Measurements from ENCODE around the gene HFM1.
"Not testable (repeated sequence)": the region's sequence is repeated elsewhere in the genome, so short reads cannot be mapped to it uniquely, and the experiment has no call there.

The HFM1 gene

GRCh38 chr1:91404151-91405012, at the start of gene HFM1:
HFM1 (minus strand) TSS chr1:91404837; CDS start chr1:91401082, 3,755 bp downstream.
- DNase-seq (ENCODE audit: low read depth in 2 of 2), result peak in 1 of 2 donors; percentile 29

- DNase-seq (ENCODE audit: low read depth in 2 of 2), result no peak
These were observed 49.5 kb upstream of the HFM1 start for GRCh38 chr1:91454136-91454535.

GRCh38 chr1:91450260-91450659, 45.6 kb upstream of the HFM1 start:
- no peak for DNase-seq (ENCODE audit: low read depth in 2 of 2)

GRCh38 chr1:91447782-91448181, 43.1 kb upstream of the HFM1 start:
- not testable (repeated sequence) for DNase-seq (ENCODE audit: low read depth in 2 of 2)

GRCh38 chr1:91441980-91442379, 37.3 kb upstream of the HFM1 start:
- not testable (repeated sequence) for DNase-seq (ENCODE audit: low read depth in 2 of 2)

- no peak for DNase-seq (ENCODE audit: low read depth in 2 of 2)
These were observed 36.2 kb upstream of the HFM1 start for GRCh38 chr1:91440847-91441246.

GRCh38 chr1:91439016-91439415, 34.4 kb upstream of the HFM1 start:
- no peak for DNase-seq (ENCODE audit: low read depth in 2 of 2)

- DNase-seq (ENCODE audit: low read depth in 2 of 2), result no peak
These were observed 23.7 kb upstream of the HFM1 start for GRCh38 chr1:91428182-91428798.

- DNase-seq (ENCODE audit: low read depth in 2 of 2), result no peak
These were observed 23.1 kb upstream of the HFM1 start for GRCh38 chr1:91427741-91428140.

GRCh38 chr1:91422523-91422922, 17.9 kb upstream of the HFM1 start:
- not testable (repeated sequence) for DNase-seq (ENCODE audit: low read depth in 2 of 2)

GRCh38 chr1:91412371-91412770, 7.7 kb upstream of the HFM1 start:
- DNase-seq (ENCODE audit: low read depth in 2 of 2), result no peak

GRCh38 chr1:91406773-91407389, 2.2 kb upstream of the HFM1 start:
- no peak for DNase-seq (ENCODE audit: low read depth in 2 of 2)

- no peak for DNase-seq (ENCODE audit: low read depth in 2 of 2)
These were observed 2.6 kb downstream of the HFM1 start for GRCh38 chr1:91402023-91402422.

- DNase-seq (ENCODE audit: low read depth in 2 of 2), result no peak
These were observed 4.4 kb downstream of the HFM1 start for GRCh38 chr1:91400133-91400725.

GRCh38 chr1:91398291-91398690, 6.3 kb downstream of the HFM1 start:
- no peak for DNase-seq (ENCODE audit: low read depth in 2 of 2)

- no peak for DNase-seq (ENCODE audit: low read depth in 2 of 2)
These were observed 7.0 kb downstream of the HFM1 start for GRCh38 chr1:91397605-91398004.

- no peak for DNase-seq (ENCODE audit: low read depth in 2 of 2)
These were observed 11.6 kb downstream of the HFM1 start for GRCh38 chr1:91393042-91393441.

- DNase-seq (ENCODE audit: low read depth in 2 of 2), result no peak
These were observed 18.5 kb downstream of the HFM1 start for GRCh38 chr1:91386109-91386508.

- DNase-seq (ENCODE audit: low read depth in 2 of 2), result no peak
These were observed 21.2 kb downstream of the HFM1 start for GRCh38 chr1:91383456-91383855.

GRCh38 chr1:91381844-91382243, 22.8 kb downstream of the HFM1 start:
- no peak for DNase-seq (ENCODE audit: low read depth in 2 of 2)

GRCh38 chr1:91374086-91374485, 30.6 kb downstream of the HFM1 start:
- DNase-seq (ENCODE audit: low read depth in 2 of 2), result no peak

GRCh38 chr1:91372230-91372629, 32.4 kb downstream of the HFM1 start:
- DNase-seq (ENCODE audit: low read depth in 2 of 2), result not testable (repeated sequence)

Data from stimulated activated CD4-positive, alpha-beta T cell treated with anti-CD3 and anti-CD28 coated beads, Interleukin-1b, Interleukin-23, amount 100 ng/mL, for 1 hour (primary cell).